ENCODE data around the gene ATP6V1D. TPM values are rescaled to one million over a fixed set of nuclear protein-coding genes. Genes with fewer than 3 reads are reported as not detected.
"Not testable (repeated sequence)": the region's sequence is repeated elsewhere in the genome, so short reads cannot be mapped to it uniquely, and the experiment has no call there.

ATP6V1D gene
- total RNA-seq, 1 donor from 2014 or later, result 73.0 TPM

DNA sequence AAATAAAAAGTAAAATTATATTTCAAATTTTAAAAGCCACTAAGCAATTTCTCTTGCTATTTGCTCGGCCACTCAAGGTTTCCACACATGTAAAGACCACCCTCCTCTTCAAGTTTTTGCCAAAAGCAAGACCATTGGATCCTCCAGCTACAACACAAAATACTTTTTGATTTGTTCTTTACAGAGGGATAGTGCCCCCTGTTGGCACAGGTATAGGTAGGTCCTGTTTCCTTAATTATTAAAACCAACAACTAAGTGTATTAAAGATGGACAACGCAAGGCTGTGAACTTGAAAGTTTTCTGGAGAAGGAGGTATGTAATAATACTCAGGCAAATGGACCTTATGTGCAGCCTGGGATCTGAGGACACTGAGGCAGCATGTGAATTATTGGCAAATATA is 23.8 kb downstream of the ATP6V1D start:
- H3K9me3 Mint-ChIP-seq (ENCODE audit: low read depth), result no peaks in the 10 kb centered on the region
- H3K27ac Mint-ChIP-seq, result no peak overlapping the region
- H3K4me1 Mint-ChIP-seq (ENCODE audit: low read depth), result peaks cover 2% of the 10 kb centered on the region
- TF ChIP-seq, protein P1, sequence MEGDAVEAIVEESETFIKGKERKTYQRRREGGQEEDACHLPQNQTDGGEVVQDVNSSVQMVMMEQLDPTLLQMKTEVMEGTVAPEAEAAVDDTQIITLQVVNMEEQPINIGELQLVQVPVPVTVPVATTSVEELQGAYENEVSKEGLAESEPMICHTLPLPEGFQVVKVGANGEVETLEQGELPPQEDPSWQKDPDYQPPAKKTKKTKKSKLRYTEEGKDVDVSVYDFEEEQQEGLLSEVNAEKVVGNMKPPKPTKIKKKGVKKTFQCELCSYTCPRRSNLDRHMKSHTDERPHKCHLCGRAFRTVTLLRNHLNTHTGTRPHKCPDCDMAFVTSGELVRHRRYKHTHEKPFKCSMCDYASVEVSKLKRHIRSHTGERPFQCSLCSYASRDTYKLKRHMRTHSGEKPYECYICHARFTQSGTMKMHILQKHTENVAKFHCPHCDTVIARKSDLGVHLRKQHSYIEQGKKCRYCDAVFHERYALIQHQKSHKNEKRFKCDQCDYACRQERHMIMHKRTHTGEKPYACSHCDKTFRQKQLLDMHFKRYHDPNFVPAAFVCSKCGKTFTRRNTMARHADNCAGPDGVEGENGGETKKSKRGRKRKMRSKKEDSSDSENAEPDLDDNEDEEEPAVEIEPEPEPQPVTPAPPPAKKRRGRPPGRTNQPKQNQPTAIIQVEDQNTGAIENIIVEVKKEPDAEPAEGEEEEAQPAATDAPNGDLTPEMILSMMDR (IDR thresholded peaks at IDR 0.05; ENCODE audit: unreplicated experiment), result peak; percentile 59
- peaks cover 32% of the 10 kb centered on the region for H3K36me3 Mint-ChIP-seq (ENCODE audit: insufficient read depth)
- H3K4me3 Mint-ChIP-seq (ENCODE audit: low read depth), result no peak overlapping the region
- DNase-seq (ENCODE audit: low spot score, unreplicated experiment), result no peak
- H3K27me3 Mint-ChIP-seq, result no peaks in the 10 kb centered on the region

DNA sequence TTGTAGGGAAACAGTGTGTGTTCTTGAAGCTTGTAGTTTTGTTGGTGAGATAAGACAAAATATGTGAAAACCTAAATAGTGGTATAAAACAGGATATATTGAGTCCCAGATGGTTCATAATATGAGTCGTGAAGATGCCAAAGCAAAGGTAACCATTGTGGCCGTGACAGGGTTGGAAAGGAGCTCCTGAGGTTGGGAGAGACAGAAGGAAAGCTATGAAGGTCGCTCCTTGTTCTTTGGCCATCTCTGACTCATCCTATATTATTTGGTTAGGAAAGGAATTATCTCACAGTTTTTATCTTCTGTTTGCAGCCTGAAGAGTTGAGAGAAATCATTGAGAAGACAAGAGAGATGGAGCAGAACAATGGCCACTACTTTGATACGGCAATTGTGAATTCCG is 27.1 kb downstream of the ATP6V1D start:
- peaks cover 2% of the 10 kb centered on the region for H3K4me1 Mint-ChIP-seq (ENCODE audit: low read depth)
- peaks cover 35% of the 10 kb centered on the region for H3K36me3 Mint-ChIP-seq (ENCODE audit: insufficient read depth)
- TF ChIP-seq, protein P1 (IDR thresholded peaks at IDR 0.05; ENCODE audit: unreplicated experiment), result no peak

DNA sequence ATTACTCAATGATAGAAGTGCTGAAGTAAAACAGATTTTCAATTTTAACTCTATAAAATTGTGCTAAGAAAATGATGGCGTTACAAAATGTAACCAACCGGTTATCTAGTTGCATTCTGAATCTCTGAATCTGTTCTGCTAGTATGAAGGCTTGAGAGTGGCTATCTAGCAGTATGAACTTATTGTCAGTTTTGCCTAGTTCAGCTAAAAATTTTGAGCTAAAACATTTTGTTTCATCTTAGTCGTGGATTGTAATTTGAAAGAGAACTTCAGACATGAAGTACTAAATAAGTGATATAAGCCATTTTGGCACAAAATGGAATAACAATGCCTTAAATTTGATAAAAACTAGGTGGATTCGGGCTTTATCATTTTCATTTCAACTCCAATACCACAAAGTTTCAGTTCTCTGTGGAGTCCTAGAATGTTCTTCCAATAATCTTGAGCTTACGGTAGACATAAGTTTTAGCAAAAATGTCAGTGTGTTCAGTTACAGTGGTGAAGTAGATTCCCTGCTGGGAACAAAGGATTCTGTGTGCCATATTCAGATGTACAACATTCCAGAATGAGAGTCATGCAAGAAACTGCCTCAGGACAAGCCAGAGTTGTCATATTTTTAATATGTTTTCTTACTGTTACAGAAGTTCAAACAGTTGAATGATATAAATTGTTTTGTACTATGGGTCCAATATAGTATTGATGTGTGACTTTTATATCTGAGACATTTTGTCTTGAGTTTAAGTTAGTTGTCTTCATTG is 28.1 kb downstream of the ATP6V1D start:
- Mint-ChIP-seq H3K9me3 (ENCODE audit: low read depth) (peaks cover 4% of the 10 kb centered on the region), H3K4me3 (ENCODE audit: low read depth) (no peak overlapping the region), H3K36me3 (ENCODE audit: insufficient read depth) (peaks cover 38% of the 10 kb centered on the region), H3K27me3 (no peaks in the 10 kb centered on the region), H3K27ac (no peak overlapping the region), H3K4me1 (ENCODE audit: low read depth) (peaks cover 2% of the 10 kb centered on the region)
- DNase-seq (ENCODE audit: low spot score, unreplicated experiment), result no peak
- TF ChIP-seq, protein P1 (IDR thresholded peaks at IDR 0.05; ENCODE audit: unreplicated experiment), result no peak

More for the DNA sequence above, 27.1 kb downstream of the ATP6V1D start:
- Mint-ChIP-seq H3K4me3 (ENCODE audit: low read depth) (no peak overlapping the region), H3K27ac (no peak overlapping the region), H3K9me3 (ENCODE audit: low read depth) (peaks cover 4% of the 10 kb centered on the region), H3K27me3 (no peaks in the 10 kb centered on the region)
- no peak for DNase-seq (ENCODE audit: low spot score, unreplicated experiment)

DNA sequence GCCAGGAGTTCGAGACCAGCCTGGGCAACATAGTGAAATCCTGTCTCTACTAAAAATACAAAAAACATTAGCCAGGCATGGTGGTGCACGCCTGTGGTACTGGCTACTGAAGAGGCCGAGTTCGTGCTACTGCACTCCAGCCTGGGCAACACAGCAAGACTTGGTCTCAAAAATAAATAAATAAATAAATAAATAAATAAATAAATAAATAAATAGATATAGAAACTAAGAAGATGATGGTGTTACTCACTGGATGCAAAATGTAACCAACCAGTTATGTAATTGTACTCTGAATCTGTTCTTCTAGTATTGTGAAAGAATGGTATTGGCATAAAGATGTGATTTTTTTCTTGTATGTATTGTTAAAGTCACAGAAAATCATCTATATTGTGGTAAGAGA is 29.9 kb downstream of the ATP6V1D start:
- H3K36me3 Mint-ChIP-seq (ENCODE audit: insufficient read depth), result peaks cover 39% of the 10 kb centered on the region
- not testable (repeated sequence) for H3K9me3 Mint-ChIP-seq (ENCODE audit: low read depth); DNase-seq (ENCODE audit: low spot score, unreplicated experiment); H3K4me3 Mint-ChIP-seq (ENCODE audit: low read depth); H3K27me3 Mint-ChIP-seq; H3K4me1 Mint-ChIP-seq (ENCODE audit: low read depth); H3K27ac Mint-ChIP-seq

DNA sequence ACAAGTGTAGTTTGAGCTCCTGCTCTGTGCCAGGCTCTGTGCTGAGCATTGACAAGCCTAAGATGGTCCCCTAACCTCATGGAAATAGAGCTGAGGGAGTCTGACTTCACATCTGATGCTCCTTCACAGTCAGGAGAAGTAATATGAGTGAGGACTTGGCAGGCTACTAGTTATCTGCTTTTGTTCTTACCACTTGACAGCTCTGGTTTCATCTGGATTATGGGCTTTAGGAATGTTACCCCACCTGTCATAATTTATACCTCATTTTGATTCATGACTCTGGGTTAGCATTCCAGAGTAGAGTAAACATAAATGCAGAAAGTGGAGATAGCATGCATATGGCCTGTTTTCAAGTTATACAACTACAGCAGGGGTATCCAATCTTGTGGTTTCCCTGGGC is 40.5 kb downstream of the ATP6V1D start:
- no peaks in the 10 kb centered on the region for H3K9me3 Mint-ChIP-seq (ENCODE audit: low read depth)
- no peak for DNase-seq (ENCODE audit: low spot score, unreplicated experiment)
- no peaks in the 10 kb centered on the region for H3K27me3 Mint-ChIP-seq
- no peak overlapping the region for H3K4me3 Mint-ChIP-seq (ENCODE audit: low read depth)
- peaks cover 13% of the 10 kb centered on the region for H3K36me3 Mint-ChIP-seq (ENCODE audit: insufficient read depth)
- TF ChIP-seq, protein P1 (IDR thresholded peaks at IDR 0.05; ENCODE audit: unreplicated experiment), result no peak
- no peak overlapping the region for H3K27ac Mint-ChIP-seq
- H3K4me1 Mint-ChIP-seq (ENCODE audit: low read depth), result no peaks in the 10 kb centered on the region

DNA sequence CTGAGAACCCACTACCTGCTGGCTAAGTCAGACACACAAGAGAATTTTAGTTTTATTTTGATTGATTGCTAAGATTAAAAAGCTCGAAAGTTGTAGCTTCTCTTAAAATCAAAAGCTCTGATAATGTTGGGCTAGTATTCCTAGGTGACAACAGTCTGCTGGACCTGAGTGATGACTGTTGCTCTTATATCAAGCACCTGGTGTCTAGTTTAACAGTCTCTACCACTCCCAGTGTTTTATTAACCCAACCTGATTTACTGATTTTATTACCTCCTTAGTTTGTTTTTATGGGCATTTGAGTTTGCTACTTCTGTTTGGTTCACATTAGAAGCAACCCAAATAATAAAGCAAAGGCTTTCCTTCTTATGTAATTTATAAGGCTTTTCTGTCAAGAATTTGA is 41.8 kb downstream of the ATP6V1D start:
- H3K27me3 Mint-ChIP-seq, result no peaks in the 10 kb centered on the region
- DNase-seq (ENCODE audit: low spot score, unreplicated experiment), result no peak
- H3K27ac Mint-ChIP-seq, result no peak overlapping the region
- TF ChIP-seq, protein P1 (IDR thresholded peaks at IDR 0.05; ENCODE audit: unreplicated experiment), result no peak
- peaks cover 3% of the 10 kb centered on the region for H3K4me1 Mint-ChIP-seq (ENCODE audit: low read depth)
- H3K36me3 Mint-ChIP-seq (ENCODE audit: insufficient read depth), result peaks cover 16% of the 10 kb centered on the region
- H3K4me3 Mint-ChIP-seq (ENCODE audit: low read depth), result no peak overlapping the region
- H3K9me3 Mint-ChIP-seq (ENCODE audit: low read depth), result no peaks in the 10 kb centered on the region
